ENCODE results near the gene FBXW2. TPM values are rescaled to one million over a fixed set of nuclear protein-coding genes. Genes with fewer than 3 reads are reported as not detected.

Gene FBXW2
- total RNA-seq, 2 experiments from 2014 or later, result 30.0 to 69.0 TPM

DNA sequence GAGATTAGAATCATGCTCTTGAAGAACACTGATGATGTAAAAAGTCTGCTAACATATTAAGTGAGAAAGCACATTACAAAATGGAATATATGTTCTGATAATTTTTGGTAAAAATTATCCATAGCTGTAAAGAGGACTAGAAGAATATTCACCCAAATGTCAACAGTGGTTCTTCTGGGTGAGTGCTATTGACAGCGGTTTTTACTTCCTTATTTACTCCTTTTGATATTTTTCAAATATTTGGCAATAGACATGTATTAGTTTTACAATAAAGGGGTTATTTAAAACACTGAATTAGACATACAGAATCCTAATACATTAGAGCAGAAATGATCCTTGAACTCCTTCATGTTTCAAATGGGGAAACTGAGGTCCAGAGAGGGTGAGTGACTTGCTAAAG is 52.0 kb downstream of the FBXW2 start:
- intact Hi-C loops (cut with micrococcal nuclease; ENCODE audit: unreplicated experiment), result loop anchor here (5.0 kb wide), 1 partner anchor 124 kb away; no protein-coding TSS in a partner anchor
- Histone ChIP-seq H3K27ac (ENCODE audit: low read depth, low read length, poor library complexity, severe bottlenecking) (no peak overlapping the region), H3K4me1 (ENCODE audit: insufficient read depth, low read length, poor library complexity, severe bottlenecking) (no peaks in the 10 kb centered on the region), H2AFZ (ENCODE audit: low read length) (no peak overlapping the region), H3K4me3 (ENCODE audit: low read depth, low read length, poor library complexity, severe bottlenecking) (no peak overlapping the region), H3K4me2 (ENCODE audit: low read length) (no peak overlapping the region), H3K9me2 (ENCODE audit: insufficient read depth, low read length) (no peaks in the 10 kb centered on the region), H3K79me2 (ENCODE audit: insufficient read depth, low read depth, low read length) (no peaks in the 10 kb centered on the region), H4K20me1 (ENCODE audit: insufficient read depth, low read length) (no peaks in the 10 kb centered on the region), H3K9me3 (ENCODE audit: low read length) (no peaks in the 10 kb centered on the region), H3K36me3 (ENCODE audit: insufficient read depth, low read length) (no peaks in the 10 kb centered on the region)
- ChIA-PET POLR2A (interaction anchor here (0.6 kb wide), 1 partner anchor 119 kb away, joined by 6 read pairs; no protein-coding TSS in a partner anchor), CTCF (ENCODE audit: unreplicated experiment) (no interaction called here)
- BruUV-seq (replicated peaks), result no TSS peak
- DNase-seq (ENCODE audit: low spot score), result no peak
- TF ChIP-seq EZH2phosphoT487 (IDR thresholded peaks at IDR 0.05; ENCODE audit: borderline replicate concordance, low read depth, low read length), result no peak
- TF ChIP-seq CTCF (conservative IDR thresholded peaks at IDR 0.05; ENCODE audit: low read length), result no peak

DNA sequence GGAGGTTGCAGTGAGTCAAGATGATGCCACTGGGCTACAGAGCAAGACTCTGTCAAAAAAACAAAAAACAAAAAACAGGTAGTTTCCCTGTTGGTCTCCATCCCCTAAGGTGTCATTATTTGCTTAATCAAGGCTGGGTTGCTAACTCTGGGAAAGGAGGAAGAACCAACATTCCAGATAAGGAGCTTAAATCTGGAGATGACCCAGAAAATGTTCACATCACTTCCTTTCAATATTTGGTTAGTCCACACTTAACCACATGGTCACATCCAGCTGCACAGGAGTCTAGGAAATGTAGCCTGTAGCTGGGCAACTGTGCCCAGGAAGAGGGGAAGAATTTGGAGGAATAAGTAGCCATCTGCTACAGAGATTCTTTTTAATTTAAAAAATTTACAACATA is 53.1 kb downstream of the FBXW2 start:
- intact Hi-C loops (cut with micrococcal nuclease; ENCODE audit: unreplicated experiment), result loop anchor here (5.0 kb wide), 1 partner anchor 123 kb away; no protein-coding TSS in a partner anchor
- no peak for DNase-seq (ENCODE audit: low spot score)
- no peaks in the 10 kb centered on the region for H4K20me1 ChIP-seq (ENCODE audit: insufficient read depth, low read length)
- TF ChIP-seq CTCF (conservative IDR thresholded peaks at IDR 0.05; ENCODE audit: low read length), result no peak
- no peak for TF ChIP-seq EZH2phosphoT487 (IDR thresholded peaks at IDR 0.05; ENCODE audit: borderline replicate concordance, low read depth, low read length)
- H3K4me2 ChIP-seq (ENCODE audit: low read length), result no peak overlapping the region
- H3K36me3 ChIP-seq (ENCODE audit: insufficient read depth, low read length), result no peaks in the 10 kb centered on the region
- peaks cover 7% of the 10 kb centered on the region for H3K4me1 ChIP-seq (ENCODE audit: insufficient read depth, low read length, poor library complexity, severe bottlenecking)
- no peak overlapping the region for H3K4me3 ChIP-seq (ENCODE audit: low read depth, low read length, poor library complexity, severe bottlenecking)
- BruUV-seq (replicated peaks), result no TSS peak
- no peaks in the 10 kb centered on the region for H3K79me2 ChIP-seq (ENCODE audit: insufficient read depth, low read depth, low read length)
- POLR2A ChIA-PET, result no interaction called here
- H3K9me2 ChIP-seq (ENCODE audit: insufficient read depth, low read length), result no peaks in the 10 kb centered on the region
- no peak overlapping the region for H3K27ac ChIP-seq (ENCODE audit: low read depth, low read length, poor library complexity, severe bottlenecking)
- H2AFZ ChIP-seq (ENCODE audit: low read length), result no peak overlapping the region
- H3K9me3 ChIP-seq (ENCODE audit: low read length), result no peaks in the 10 kb centered on the region
- CTCF ChIA-PET (ENCODE audit: unreplicated experiment), result no interaction called here

DNA sequence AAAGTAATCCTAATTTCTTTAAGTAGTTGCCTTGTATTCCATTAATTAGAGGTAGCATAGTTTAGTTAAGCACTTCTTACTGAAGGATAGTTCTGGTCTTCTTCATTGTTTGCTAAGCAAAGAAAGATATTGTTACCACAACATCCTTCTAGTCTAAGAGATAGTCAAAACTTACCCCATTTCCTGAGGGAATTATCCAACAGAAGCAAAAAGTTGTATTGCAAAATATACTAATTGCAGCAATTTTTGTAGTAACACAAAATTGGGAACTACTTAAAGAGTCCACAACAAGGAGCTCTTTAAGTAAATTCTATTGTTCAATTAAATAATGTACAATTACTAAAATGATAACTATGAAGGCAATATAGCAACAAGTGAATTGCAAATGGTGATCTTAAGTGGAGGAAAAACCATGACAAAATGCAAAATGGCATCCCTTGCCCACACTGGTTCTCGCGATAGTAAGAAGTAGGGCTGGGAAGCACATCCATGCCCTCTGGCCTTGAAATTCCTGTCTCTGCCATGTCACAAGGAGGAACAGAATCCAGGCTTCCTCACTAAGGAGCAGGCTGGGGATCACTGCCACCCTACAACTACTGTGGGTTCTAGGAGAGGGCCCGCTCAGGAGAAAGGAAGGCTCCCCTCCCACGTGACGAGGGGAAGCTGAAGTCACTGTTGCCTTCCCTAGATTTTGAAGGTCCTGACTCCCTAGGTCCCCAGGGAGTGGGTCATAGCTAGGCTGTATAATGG is 55.6 kb downstream of the FBXW2 start:
- no TSS peak for BruUV-seq (replicated peaks)

More for the DNA sequence above, 55.6 kb downstream of the FBXW2 start:
- Histone ChIP-seq H2AFZ (ENCODE audit: low read length) (no peak overlapping the region), H3K4me1 (ENCODE audit: insufficient read depth, low read length, poor library complexity, severe bottlenecking) (peaks cover 15% of the 10 kb centered on the region), H3K9me2 (ENCODE audit: insufficient read depth, low read length) (no peaks in the 10 kb centered on the region), H3K36me3 (ENCODE audit: insufficient read depth, low read length) (no peaks in the 10 kb centered on the region), H3K79me2 (ENCODE audit: insufficient read depth, low read depth, low read length) (no peaks in the 10 kb centered on the region), H3K4me3 (ENCODE audit: low read depth, low read length, poor library complexity, severe bottlenecking) (no peak overlapping the region), H3K9me3 (ENCODE audit: low read length) (no peaks in the 10 kb centered on the region), H4K20me1 (ENCODE audit: insufficient read depth, low read length) (no peaks in the 10 kb centered on the region), H3K4me2 (ENCODE audit: low read length) (no peak overlapping the region), H3K27ac (ENCODE audit: low read depth, low read length, poor library complexity, severe bottlenecking) (no peak overlapping the region)
- TF ChIP-seq CTCF (conservative IDR thresholded peaks at IDR 0.05; ENCODE audit: low read length), result no peak
- no peak for TF ChIP-seq EZH2phosphoT487 (IDR thresholded peaks at IDR 0.05; ENCODE audit: borderline replicate concordance, low read depth, low read length)
- ChIA-PET CTCF (ENCODE audit: unreplicated experiment) (no interaction called here), POLR2A (no interaction called here)
- DNase-seq (ENCODE audit: low spot score), result no peak
- intact Hi-C loops (cut with micrococcal nuclease; ENCODE audit: unreplicated experiment), result no loop called here
